ENCODE data around the gene IFITM2. TPM values are rescaled to one million over a fixed set of nuclear protein-coding genes. Genes with fewer than 3 reads are reported as not detected.

Gene IFITM2
- total and polyA plus RNA-seq, 2 of the 13 experiments (the other 11 are each of a cell fraction or from before 2014, with no cell fraction given), result 13.8 to 267 TPM

DNA sequence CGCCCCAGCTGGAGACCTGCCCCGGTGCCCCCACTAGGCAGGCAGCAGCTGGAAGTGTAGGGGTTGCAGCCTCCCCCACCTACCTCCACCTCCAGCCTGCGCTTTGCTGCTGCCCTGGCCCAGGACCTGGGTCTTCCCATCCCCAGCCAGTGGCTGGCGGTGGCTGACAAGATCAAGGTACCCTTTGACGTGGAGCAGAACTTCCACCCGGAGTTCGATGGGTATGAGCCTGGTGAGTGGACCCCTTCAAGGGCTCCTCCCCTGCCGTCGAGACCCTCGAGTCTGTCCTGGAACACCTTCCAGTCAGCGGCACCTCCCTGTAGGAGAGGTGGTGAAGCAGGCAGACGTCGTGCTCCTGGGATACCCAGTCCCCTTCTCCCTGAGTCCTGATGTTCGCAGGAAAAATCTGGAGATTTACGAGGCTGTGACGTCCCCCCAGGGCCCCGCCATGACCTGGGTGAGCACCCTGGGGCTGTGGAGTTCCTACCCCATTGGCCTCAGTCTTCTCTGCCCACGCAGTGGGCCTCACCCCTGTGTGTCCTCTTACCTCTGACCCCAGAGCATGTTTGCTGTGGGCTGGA, 14.3 kb upstream of the IFITM2 start (continued):
- TF ChIP-seq ZNF318 (CRISPR knock-in tag; IDR thresholded peaks at IDR 0.05) (no peak), FOXK1 (CRISPR knock-in tag; IDR thresholded peaks at IDR 0.05; ENCODE audit: borderline replicate concordance, low read depth) (no peak), THAP7 (CRISPR knock-in tag; IDR thresholded peaks at IDR 0.05) (no peak), ZBTB42 (CRISPR knock-in tag; IDR thresholded peaks at IDR 0.05) (no peak), SALL1 (CRISPR knock-in tag; IDR thresholded peaks at IDR 0.05) (no peak)

Measured in HepG2 (cell line).